DMS153 treated with DMSO at 0.1 percent for 48 hours (cell line): ENCODE data around the gene BEGAIN.

Experiments
- DNase-seq: peaks from one replicate; lab custom pipeline; 2025; ENCODE audit not compliant: unreplicated experiment; lab: John Stamatoyannopoulos, UW

BEGAIN gene

DNA sequence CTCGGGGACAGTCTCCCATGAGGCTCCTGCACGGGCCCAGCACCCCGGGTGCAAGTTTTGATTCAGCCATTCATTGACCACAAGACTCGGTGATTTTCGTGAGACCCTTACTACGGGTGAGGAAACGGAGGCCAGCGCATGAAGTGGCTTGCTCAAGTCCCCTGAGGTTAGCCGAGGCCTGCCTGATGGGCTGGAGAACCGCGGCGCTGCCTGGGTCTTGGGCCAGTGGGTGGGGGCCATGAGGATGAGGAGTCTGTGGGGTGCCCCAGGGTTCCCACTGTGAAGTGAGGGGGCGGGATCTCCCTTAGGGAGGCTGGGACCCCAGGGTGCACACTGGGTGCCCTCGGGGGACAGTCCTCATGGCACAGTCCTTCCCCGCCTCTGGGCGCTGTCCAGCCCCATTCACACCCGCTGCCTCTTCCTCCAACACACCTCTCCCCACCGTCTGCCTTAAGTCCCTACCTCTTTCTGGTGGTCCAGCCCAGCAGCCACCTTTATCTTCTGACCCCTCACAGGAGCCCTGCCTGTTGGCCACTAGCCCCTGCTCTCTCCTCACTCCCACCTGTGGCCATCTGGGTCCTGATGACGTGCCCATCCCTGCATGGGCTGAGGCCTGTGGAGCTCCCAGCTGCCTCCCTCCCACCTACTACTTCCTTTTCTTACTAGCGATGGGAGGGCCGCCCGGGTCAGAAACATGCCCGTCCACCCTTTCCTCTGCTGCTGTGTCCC, 16.3 kb downstream of the BEGAIN start:
- DNase-seq, result no peak

DNA sequence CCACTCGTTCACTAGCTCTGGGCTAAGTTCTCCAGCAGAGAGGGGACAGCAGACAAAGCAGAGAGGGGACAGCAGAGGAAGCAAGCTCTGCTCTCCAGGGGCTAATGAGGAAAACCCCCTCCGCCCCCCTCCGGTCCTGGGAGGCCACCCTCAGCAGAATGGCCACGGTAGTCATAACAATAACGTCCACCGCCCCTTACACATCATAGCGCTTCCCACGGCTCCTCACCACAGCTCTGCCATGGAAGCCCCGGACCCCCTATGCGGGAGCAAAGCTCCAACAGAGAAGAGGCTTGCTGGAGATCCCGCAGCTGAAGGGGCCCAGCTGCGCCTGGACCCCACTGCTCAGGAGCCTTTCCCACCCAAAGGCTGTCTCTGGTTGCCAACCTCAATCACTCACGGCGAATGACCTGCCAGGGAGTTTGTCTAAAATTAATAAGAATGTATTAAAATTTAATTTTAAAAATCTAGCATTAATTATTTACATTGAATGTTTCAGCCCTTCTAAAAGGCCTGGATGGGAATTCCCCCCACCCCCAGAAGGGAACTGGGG, 17.4 kb downstream of the BEGAIN start:
- DNase-seq, result no peak

DNA sequence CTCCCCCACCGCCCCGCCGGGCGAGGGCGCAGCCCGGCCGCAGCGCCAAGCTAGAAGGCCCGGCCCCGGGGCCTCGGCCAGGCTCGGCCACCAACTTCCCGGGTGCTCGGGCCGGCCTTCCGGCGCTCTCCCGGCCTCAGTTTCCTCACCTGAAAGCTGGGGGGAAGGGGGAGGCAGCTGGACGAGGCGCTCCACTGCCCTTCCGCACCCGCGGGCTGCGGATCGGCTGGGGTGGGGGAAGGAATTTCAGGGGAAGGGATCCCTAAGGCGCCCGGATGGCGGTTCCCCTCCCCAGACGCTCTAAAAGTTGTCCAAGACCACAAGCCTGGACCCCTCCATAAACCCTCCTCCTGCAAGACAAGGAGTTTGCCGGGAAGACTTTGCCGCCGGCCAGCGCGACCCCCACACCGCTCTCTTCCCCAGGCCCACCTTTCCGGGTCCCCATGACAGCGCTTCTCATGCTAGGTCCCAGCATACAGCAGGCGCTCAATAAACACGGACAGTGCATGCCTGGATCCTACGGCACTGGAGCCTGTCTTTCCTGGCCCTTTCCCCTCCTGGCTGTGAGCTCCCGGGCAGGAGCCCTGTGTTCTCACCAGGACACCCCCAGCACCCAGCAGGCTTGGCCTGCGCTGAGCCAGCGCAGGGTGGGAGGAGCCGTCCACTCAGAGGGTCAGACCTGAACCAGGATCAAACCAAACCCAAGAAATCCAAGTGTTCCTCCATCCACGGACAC, 18.1 kb downstream of the BEGAIN start:
- DNase-seq, result no peak

DNA sequence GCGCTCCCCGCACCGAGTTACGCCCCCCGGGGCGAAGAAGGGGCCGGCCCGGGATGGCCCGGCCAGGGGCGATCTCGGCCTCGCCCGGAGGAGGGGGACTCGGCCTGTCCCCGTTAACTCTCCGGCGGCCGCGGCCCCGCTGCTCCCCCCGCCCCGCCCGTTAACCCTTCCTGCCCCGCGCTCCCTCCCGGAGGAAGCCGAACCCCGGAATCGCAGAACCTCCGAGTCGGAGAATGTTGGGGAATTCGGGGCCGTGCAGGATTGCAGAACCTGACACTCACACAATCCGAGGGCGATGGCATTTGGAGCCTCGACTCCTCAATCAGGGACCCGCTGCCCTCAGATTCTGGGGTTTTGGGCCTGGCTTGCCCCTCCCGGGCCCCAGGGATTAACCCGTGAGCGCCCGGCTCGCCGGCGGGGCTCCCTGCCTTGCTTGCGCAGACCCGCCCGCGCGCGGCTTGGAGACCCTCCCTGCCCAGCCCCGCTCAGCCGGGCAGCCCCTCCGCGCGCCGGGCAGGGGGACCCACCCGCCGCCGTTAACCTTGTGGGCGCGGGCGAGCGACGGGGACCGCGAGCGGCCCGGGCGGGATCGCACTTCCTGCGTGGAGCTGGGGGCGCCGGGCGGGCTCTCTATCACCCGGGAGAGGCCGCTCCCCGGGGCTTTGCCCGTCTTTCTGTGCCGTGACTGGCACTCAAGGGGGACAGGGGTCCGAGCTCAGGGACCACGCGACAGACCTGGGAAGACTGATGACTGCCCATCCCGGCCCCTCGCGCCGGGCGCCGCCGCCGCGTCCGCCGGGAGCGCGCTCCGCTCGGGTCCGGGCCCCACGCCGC, 18.8 kb downstream of the BEGAIN start:
- DNase-seq, result no peak

DNA sequence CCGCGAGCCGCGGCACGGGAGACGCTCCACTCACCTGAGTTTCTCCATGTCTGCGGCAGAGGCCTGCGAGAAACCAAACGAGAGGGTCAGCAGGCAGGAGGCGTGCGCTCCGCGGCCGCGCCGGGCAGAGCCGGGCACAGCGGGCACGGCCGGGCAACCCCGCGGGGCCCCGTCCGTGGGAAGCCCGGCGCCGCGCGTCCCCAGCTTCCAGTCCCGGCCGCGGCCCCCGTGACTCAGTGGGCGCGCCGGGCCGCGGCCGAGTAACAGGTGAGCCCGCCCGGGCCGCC, 19.4 kb downstream of the BEGAIN start:
- no peak for DNase-seq

DNA sequence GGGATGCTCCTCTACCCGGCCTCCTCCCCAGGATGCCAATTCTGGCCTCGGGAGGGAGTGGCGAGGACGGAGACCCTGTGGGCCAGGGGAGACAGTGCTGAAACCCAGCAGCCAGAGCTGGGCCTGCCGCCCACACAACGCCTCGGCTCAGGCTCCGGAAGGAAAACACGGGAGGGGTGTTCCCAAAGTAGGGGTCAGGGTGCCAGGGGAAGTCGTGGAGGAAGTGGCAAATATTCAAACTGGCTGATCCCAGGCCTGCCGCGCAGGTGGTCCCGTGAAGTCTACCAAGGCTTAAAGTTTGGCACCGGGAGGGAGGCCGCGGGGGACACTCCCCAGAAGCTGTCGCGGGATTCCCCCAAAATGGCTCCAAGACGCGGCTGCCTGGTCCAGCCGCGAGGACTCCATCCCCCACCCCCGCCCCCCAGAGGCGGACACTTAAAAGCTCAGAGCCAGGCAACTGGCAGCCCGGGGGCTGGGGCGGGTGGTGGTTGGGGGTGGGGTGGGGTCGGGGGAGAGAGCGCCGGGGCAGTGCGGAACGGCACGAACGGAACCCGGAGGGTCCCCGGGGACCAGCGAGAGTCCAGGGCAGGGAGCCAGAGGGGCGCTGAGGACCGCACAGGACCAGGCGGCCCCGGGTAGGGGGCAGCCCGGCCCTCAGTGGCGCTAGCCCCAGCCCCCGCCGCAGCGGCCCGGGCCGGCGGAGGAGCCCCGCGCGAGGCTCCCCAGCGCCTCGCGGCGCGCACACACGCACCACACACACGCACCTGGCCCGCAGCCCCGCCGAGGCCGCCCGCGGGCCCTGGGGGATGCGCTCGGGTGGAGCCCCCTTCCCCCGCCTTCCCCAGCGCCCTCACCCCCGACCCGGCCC, 20.0 kb downstream of the BEGAIN start:
- no peak for DNase-seq

DNA sequence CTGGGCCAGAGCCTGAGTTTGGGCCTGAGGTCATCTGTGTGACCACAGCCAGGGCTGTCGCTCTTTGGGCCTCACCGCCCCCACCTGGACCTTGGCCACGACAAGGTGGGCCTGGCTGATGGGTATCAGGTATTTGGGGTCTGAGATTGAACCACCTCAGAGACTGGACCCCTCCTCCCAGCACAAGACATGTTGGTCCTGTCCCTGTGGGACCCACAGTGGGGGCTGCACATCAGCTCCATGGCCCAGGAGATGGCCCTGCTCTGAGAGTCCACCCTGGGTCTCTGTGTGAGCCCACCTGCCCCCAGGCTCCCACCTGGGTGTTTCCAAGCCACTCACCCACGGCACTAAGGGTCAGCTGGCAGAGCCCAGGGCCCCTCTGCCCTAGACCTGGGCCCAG, 20.6 kb downstream of the BEGAIN start:
- DNase-seq, result no peak

DNA sequence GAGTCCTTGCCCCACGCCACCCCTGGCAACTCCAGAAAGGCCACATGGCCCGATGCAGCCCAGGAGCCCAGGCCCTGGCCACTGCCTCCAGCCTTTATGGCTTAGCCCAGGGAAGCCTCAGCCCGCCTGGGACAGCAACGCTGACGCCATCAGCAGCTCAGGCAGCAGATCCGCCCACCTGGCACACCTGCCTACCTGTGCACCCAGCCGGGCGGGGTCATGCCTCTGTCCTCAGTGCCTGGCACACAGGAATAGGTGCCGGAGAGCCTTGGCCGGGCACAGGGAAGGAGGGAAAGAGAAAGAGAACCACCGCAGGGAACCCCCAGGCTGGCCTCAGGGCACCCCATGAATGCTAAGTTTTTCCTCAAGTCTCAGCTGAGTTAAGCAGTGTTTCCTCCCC, 21.1 kb downstream of the BEGAIN start:
- DNase-seq, result no peak

DNA sequence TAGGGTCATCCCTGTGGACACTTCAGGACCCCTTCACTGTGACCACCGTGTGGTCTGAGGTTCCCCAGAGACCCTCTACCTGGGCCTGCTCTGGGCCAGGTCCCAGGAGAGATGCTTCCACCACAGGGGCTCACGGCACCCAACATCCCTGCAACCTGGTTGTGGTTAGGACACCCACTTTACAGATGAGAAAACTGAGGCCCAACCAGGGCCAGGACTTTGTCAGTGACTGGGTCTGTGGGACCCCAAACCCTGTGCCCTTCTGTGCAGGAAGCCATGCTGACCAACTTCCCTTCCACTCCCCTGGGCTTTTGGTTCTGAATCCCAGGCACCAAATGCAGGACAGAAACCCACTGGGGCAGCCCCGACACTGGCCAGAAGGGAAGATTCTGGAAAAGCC, 21.6 kb downstream of the BEGAIN start:
- DNase-seq, result no peak

DNA sequence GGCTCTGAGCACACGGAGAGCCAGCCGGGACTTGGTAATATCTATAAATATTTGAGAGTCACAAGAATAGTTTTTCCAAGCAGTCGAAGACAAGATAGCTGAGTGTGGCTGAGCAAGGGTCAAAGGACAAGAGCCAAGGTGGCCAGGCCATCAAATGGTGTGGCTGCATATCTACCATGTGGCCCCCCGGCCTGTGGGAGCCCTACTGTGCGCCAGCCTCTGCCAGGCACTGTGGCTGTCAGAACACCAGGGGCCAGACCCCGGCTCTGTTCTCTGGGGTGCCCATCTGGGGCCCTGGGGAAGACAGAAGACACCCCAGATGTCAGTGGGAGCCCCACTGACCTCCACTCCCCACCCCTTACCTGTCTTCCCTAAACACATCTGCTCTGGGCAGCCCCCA, 22.7 kb downstream of the BEGAIN start:
- no peak for DNase-seq

DNA sequence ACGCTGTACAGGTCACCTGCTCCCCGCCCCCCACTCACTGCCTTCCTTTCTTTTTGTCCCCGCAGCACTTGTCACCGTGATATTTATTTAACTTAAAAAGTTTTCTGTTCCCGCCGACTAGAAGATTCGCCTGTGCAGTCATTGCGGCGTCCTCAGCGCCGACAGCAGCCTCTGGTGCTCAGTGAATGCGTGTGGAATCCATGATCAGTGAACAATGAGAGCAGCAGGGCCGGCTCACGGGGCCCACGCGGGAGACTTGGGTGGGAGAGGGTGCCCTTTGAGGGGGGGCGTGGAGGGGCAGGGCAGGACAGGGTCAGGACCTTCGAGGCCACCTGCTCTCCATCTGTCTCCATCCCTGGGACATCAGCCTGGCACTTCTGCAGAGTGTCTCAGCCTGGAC, 24.5 kb downstream of the BEGAIN start:
- DNase-seq, result no peak

DNA sequence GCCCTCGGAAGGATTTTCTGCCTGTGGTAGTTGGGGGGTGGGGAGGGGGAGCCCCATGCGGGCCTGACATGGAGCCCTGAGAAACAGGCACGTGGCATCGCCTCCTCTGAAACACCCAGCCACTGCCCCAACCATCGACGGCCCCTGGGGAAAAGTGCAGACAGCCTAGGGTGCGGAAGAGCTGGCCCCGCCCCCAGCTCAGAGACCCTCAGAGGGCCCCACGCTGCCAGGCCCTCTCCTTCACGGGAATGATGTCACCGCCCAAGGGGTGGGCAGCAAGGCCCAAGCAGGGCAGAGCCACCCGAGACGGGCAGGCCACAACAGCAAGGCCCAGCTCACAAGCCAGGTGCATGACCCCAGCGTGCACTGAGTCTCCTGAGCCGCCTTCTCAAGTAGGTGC, 26.2 kb downstream of the BEGAIN start:
- no peak for DNase-seq

DNA sequence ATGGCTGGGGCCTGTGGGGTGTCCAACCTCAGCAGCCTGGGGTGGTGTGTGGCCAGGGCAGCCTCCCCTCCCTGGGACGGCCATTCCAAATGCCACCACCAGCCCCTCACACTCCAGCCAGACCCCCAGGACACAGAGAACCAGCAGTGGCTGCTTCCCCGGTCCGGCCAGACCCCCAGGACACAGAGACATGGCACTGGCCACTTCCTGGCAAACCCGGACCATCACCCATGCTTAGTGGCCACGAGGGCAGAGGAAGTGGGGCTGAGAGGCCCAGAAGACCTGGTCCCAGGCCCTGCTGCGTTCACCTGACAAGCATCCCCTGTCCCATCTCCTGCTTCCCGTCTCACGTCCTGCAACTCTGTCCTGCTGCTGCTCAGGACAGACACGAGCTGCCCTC, 26.7 kb downstream of the BEGAIN start:
- no peak for DNase-seq

DNA sequence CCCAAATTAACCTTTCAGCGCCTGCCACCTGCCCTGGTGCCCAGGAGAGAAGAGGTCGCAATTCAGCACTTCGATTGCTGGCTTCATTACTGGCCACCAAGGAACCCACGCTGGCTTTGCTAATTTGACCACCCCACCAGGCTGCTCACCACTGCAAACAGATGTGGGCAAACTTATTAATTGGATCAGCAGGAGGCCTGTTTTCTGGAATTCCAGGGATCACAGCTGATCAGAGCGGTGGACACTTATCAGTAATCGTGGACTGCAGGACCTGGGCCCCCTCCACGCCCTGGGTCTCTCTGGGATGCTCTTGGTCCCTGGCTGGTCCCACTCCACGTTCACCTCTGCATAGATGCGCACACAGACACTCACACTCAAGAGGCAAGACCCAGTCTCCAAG, 27.8 kb downstream of the BEGAIN start:
- DNase-seq, result no peak

DNA sequence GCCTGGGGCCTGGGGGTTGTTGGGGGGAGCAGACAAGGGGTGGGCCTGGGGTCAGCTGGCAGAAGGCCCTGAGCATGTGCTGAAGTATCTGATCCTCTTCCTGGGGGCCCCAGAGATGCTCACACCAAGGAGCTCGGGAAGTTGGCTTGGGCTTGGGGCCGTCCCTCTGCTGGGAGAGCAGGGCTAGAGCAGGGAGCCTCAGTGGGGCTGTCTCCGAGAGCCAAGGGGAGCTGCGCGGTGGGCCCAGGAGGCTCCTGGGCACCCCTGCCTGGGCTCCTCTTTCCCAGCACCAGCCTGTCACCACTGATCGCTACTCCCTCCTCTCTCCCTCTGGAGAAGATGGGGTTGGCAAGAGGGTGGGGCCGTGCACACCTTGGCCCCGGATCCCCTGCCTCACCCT, 28.3 kb downstream of the BEGAIN start:
- DNase-seq, result no peak

DNA sequence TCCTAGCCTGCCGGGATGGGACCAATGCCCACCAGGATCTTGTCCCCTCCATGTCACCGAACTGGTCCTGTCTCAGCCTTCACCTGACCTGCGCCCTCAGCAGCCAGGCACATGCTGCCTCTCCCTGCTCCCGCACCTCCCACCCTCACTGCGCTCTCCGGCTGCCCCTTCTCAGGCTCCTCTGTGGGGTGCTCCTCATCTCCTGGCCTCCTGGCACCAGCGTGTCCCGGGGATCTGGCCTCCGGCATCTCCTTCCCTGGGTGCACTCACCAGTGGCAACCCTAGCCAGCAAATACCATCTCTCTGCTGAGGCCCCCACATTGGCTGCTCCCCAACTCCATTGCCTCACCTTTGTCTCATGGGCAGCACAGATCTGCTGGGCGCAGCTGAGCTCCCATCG, 29.0 kb downstream of the BEGAIN start:
- no peak for DNase-seq

DNA sequence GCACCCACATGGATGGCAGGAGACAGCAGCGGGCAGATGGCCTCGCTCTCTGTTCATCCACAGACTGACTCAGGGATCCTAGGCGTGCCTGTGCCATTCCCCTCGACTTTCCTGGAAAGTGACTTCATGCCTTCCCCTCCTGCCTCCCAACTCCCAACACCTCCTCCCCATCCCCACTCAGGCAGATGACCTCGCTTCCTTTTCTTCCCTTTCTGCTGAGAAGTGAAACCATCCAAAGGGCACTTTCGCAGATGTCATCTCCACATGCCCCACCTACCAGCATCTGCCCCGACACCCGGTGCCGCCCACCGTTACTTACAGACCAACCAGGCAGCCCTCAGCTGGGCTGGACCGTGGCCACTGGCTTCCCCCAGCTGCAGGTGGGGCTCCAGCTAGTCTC, 29.6 kb downstream of the BEGAIN start:
- no peak for DNase-seq

DNA sequence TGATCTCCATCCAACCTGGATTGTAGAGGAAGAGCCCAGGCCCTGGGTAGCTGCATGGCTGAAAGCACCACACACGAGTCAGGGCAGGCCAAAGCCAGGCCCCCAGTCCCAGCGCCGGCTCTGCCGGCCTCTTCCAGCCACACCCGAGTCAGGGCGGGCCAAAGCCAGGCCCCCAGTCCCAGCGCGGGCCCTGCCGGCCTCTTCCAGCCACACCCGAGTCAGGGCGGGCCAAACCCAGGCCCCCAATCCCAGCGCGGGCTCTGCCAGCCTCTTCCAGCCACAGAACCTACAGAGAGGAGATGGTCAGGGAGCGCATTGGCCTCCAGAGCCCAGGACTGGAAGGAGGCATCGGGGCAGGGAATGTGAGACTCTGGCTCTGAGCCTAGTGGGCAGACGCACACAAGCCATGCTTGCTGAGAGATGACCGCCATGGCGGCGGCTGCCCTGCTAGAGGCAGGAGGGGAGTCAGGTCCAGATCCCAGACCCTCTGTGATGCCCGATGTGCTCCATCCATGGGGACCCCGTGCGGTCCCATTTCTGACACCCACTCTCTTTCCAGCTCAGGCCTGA, 30.2 kb downstream of the BEGAIN start:
- DNase-seq, result no peak

DNA sequence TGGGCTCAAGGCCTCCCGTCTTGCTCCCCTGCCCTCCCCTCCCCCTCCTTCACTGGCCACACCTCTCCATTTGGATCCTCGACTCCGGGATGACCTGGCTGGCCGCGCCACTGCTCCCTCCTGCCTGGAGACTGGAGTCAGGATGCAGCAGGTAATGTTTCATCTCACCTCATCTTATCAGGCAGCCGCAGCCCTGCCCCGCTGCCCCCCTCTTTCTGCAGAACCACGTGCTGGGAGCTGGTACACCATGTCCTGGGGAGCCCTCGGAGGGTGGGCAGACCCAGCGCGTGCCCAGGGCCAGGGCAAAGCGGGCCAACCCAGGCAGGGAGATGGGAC, 31.1 kb downstream of the BEGAIN start:
- no peak for DNase-seq

DNA sequence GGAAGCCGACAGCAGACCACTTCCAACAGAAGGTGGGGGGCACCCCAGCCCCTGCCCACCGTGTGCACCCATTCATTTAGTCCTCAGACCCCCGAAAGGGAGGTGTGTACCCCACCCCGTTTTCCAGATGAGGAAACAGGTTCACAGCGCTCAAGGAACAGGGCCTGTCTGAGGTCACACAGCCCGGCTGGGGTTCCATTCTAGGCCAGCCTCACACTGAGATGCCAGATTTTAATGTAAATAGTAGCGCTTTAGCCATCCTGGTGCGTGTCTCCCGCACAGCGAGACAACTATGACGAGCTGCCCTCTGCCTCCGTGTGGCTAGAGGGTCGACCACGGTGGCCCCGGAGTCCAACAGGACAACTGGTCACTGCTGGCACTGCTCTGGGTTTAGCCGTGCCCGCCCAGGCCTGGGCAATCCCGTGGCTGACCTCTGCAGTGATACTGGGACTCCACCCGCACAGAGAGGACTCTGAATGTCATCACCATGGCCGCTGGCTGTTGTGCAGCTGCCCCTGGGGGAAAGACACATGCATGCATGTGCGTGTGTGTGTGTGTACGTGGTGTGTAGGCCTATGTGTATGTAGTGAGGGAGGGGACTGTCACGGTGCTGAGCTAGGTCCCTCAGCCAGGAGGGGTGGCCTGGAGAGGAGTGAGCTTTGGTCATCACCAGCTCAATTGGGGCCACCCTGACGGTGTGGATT, 31.6 kb downstream of the BEGAIN start:
- no peak for DNase-seq
